Fibroblast of mammary gland (primary cell): ENCODE measurements around the gene KYNU.
"Not testable (repeated sequence)": the region's sequence is repeated elsewhere in the genome, so short reads cannot be mapped to it uniquely, and the experiment has no call there.

Experiments
- DNase-seq: peaks from one replicate; pipeline ENCODE4 v3.0.0-alpha.2; 2010; ENCODE audit warnings: low read depth
- H3K4me3 ChIP-seq: 2 replicates; pipeline ENCODE4 v1.5.1; 2011; ENCODE audit warnings: low read depth, mild to moderate bottlenecking, low read length, moderate library complexity; ENCODE audit not compliant: control insufficient read depth
- TF ChIP-seq, protein P1 (sequence below): conservative IDR thresholded peaks from 2 replicates; pipeline ENCODE4 v1.5.1; 2011; ENCODE audit warnings: low read depth, low read length, inconsistent platforms; ENCODE audit not compliant: control insufficient read depth, insufficient read depth

Gene KYNU

GRCh38 chr2:143083636-143084035, 206.2 kb downstream of the KYNU start:
- TF ChIP-seq, protein P1, sequence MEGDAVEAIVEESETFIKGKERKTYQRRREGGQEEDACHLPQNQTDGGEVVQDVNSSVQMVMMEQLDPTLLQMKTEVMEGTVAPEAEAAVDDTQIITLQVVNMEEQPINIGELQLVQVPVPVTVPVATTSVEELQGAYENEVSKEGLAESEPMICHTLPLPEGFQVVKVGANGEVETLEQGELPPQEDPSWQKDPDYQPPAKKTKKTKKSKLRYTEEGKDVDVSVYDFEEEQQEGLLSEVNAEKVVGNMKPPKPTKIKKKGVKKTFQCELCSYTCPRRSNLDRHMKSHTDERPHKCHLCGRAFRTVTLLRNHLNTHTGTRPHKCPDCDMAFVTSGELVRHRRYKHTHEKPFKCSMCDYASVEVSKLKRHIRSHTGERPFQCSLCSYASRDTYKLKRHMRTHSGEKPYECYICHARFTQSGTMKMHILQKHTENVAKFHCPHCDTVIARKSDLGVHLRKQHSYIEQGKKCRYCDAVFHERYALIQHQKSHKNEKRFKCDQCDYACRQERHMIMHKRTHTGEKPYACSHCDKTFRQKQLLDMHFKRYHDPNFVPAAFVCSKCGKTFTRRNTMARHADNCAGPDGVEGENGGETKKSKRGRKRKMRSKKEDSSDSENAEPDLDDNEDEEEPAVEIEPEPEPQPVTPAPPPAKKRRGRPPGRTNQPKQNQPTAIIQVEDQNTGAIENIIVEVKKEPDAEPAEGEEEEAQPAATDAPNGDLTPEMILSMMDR = no peak
- DNase-seq = peak; percentile 89
- no peak overlapping the region for H3K4me3 ChIP-seq

DNA sequence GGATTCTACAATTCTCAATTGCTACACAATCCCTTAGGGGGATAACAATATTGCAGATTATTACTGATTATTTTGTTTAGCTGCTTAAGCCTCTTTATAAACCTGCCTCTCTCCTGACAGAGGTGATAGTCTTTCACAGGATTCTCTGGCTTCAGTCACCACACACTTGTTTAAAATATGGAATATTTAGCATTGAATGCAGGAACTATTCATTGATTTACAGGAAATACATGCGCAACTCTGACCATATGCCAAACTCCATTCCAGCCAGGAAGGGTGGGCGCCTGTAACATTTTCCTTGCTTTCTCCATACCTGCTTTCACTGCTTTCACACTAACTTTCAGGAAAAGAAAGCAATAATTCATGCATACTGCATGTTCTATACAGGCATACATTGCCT, 207.0 kb downstream of the KYNU start:
- DNase-seq = no peak
- H3K4me3 ChIP-seq = no peak overlapping the region

DNA sequence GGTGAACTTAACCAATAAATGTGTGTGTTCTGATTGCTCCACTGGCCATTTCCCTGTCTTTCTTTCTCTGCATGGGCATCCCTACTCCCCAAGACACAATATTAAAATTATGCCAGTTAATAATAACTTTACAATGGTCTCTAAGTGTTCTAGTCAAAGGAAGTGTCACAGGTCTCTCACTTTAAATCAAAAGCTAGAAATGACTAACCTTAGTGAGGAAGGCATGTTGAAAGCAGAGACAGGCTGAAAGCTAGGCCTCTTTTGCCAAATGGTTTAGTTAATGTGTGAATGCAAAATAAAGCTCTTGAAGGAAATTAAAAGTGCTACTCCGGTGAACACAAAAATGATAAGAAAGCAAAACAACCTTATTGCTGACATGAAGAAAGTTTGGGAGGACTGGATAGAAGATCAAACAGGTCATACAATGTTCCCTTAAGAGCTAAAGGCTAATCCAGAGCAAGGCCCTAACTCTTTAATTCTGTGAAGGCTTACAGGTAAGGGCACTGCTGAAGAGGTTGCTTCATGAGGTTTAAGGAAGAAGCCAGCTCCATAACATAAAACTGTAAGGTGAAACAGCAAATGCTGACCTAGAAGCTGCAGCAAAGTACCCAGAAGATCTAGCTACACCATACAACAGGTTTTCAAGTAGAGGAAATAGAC, 207.8 kb downstream of the KYNU start:
- no peak for DNase-seq
- TF ChIP-seq, protein P1 = no peak

More for the DNA sequence above, 207.0 kb downstream of the KYNU start:
- TF ChIP-seq, protein P1 = no peak

DNA sequence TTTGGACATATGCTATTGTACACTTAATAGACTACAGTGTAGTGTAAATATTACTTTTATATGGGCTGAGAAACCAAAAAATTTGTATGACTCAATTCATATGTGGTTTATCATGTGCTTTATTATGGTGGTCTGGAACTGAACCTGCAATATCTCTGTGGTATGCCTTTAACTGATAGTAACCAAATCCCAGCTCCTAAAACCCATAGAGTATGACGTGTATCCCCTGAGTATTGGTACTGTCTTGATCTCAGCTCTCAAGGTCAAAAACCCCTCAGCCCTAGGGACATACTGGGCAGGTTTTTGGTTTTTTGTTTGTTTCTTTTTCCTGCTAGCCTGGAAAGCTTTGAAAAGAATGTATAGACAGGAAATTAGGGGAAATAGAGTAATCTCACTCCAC, 209.6 kb downstream of the KYNU start:
- TF ChIP-seq, protein P1 = no peak
- DNase-seq = peak; percentile 44
- no peak overlapping the region for H3K4me3 ChIP-seq

More for the DNA sequence above, 207.8 kb downstream of the KYNU start:
- H3K4me3 ChIP-seq = no peak overlapping the region

GRCh38 chr2:143088388-143088787, 210.9 kb downstream of the KYNU start:
- no peak for DNase-seq
- TF ChIP-seq, protein P1 = no peak
- no peak overlapping the region for H3K4me3 ChIP-seq

DNA sequence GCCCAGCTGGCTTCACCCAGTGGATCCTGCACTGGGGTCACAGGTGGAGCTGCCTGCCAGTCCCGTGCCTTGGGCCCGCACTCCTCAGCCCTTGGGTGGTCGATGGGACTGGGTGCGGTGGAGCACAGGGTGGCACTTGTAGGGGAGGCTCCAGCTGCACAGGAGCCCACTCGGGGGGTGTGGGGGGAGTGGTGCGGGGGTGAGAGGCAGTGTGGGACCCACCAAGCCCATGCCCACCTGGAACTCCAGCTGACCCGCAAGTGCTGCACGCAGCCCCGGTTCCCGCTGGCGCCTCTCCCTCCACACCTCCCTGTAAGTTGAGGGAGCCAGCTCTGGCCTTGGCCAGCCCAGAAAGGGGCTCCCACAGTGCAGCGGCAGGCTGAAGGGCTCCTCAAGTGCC, 212.1 kb downstream of the KYNU start:
- DNase-seq, H3K4me3 ChIP-seq: not testable (repeated sequence)
